Measurements from ENCODE around the gene CIAO3. TPM values are rescaled to one million over a fixed set of nuclear protein-coding genes. Genes with fewer than 3 reads are reported as not detected.

The CIAO3 gene
- total RNA-seq, 1 experiment from 2014 or later, result 32.1 TPM

- DNase-seq, result no peak
- no peak overlapping the region for H3K27ac ChIP-seq (ENCODE audit: low read length)
- peaks cover 30% of the 10 kb centered on the region for H3K4me1 ChIP-seq (ENCODE audit: low read length)
- no peaks in the 10 kb centered on the region for H3K9me2 ChIP-seq (replicated peaks; ENCODE audit: insufficient read depth, low read length)
- peak overlapping the region; percentile 77 for H3K9ac ChIP-seq (ENCODE audit: low read length)
- H3K4me3 ChIP-seq (ENCODE audit: low read length), result peak overlapping the region; percentile 78
- H3K27me3 ChIP-seq (ENCODE audit: low read length), result no peaks in the 10 kb centered on the region
- H3K79me2 ChIP-seq (ENCODE audit: low read length), result peaks cover 27% of the 10 kb centered on the region
- peaks cover 13% of the 10 kb centered on the region for H4K20me1 ChIP-seq (ENCODE audit: insufficient read depth, low read depth, low read length)
- no peaks in the 10 kb centered on the region for H3K9me3 ChIP-seq (ENCODE audit: low read length)
- no peak overlapping the region for H2AFZ ChIP-seq (ENCODE audit: low read length)
- 0 out of 2 replicates have a peak, but pooled peaks cover 4% of the 10 kb centered on the region for H3K36me3 ChIP-seq (ENCODE audit: insufficient read depth, low read length)
- H3K4me2 ChIP-seq (ENCODE audit: low read depth, low read length, poor library complexity, severe bottlenecking), result peak overlapping the region; percentile 75
Observed at GRCh38 chr16:682493-683395, 58.1 kb downstream of the CIAO3 start.

GRCh38 chr16:681746-682427 lies 58.9 kb downstream of the CIAO3 start:
- Histone ChIP-seq H3K27ac (ENCODE audit: low read length) (no peak overlapping the region), H3K27me3 (ENCODE audit: low read length) (no peaks in the 10 kb centered on the region), H2AFZ (ENCODE audit: low read length) (no peak overlapping the region), H3K4me1 (ENCODE audit: low read length) (peaks cover 30% of the 10 kb centered on the region), H3K79me2 (ENCODE audit: low read length) (peaks cover 27% of the 10 kb centered on the region), H4K20me1 (ENCODE audit: insufficient read depth, low read depth, low read length) (peaks cover 13% of the 10 kb centered on the region), H3K9me3 (ENCODE audit: low read length) (no peaks in the 10 kb centered on the region), H3K36me3 (ENCODE audit: insufficient read depth, low read length) (0 out of 2 replicates have a peak, but pooled peaks cover 4% of the 10 kb centered on the region), H3K9ac (ENCODE audit: low read length) (peak overlapping the region; percentile 96), H3K4me2 (ENCODE audit: low read depth, low read length, poor library complexity, severe bottlenecking) (peak overlapping the region; percentile 93), H3K9me2 (replicated peaks; ENCODE audit: insufficient read depth, low read length) (no peaks in the 10 kb centered on the region), H3K4me3 (ENCODE audit: low read length) (peak overlapping the region; percentile 89)
- no peak for DNase-seq

- Histone ChIP-seq H3K36me3 (ENCODE audit: insufficient read depth, low read length) (0 out of 2 replicates have a peak, but pooled peaks cover 4% of the 10 kb centered on the region), H3K9me2 (replicated peaks; ENCODE audit: insufficient read depth, low read length) (no peaks in the 10 kb centered on the region), H3K4me2 (ENCODE audit: low read depth, low read length, poor library complexity, severe bottlenecking) (peak overlapping the region; percentile 93), H3K27me3 (ENCODE audit: low read length) (no peaks in the 10 kb centered on the region), H3K27ac (ENCODE audit: low read length) (peak overlapping the region; percentile 75), H3K79me2 (ENCODE audit: low read length) (peaks cover 27% of the 10 kb centered on the region), H2AFZ (ENCODE audit: low read length) (no peak overlapping the region), H3K9me3 (ENCODE audit: low read length) (no peaks in the 10 kb centered on the region), H3K4me1 (ENCODE audit: low read length) (peaks cover 30% of the 10 kb centered on the region), H3K9ac (ENCODE audit: low read length) (peak overlapping the region; percentile 96), H4K20me1 (ENCODE audit: insufficient read depth, low read depth, low read length) (peaks cover 15% of the 10 kb centered on the region), H3K4me3 (ENCODE audit: low read length) (peak overlapping the region; percentile 89)
- DNase-seq, result peak; percentile 71
Observed at GRCh38 chr16:680967-681745, 59.6 kb downstream of the CIAO3 start.

- DNase-seq, result no peak
- no peaks in the 10 kb centered on the region for H3K27me3 ChIP-seq (ENCODE audit: low read length)
- peak overlapping the region; percentile 96 for H3K9ac ChIP-seq (ENCODE audit: low read length)
- H3K36me3 ChIP-seq (ENCODE audit: insufficient read depth, low read length), result 0 out of 2 replicates have a peak, but pooled peaks cover 4% of the 10 kb centered on the region
- peaks cover 27% of the 10 kb centered on the region for H3K79me2 ChIP-seq (ENCODE audit: low read length)
- peak overlapping the region; percentile 89 for H3K4me3 ChIP-seq (ENCODE audit: low read length)
- no peak overlapping the region for H2AFZ ChIP-seq (ENCODE audit: low read length)
- H3K9me2 ChIP-seq (replicated peaks; ENCODE audit: insufficient read depth, low read length), result no peaks in the 10 kb centered on the region
- H3K27ac ChIP-seq (ENCODE audit: low read length), result peak overlapping the region; percentile 75
- peaks cover 30% of the 10 kb centered on the region for H3K4me1 ChIP-seq (ENCODE audit: low read length)
- H4K20me1 ChIP-seq (ENCODE audit: insufficient read depth, low read depth, low read length), result peaks cover 15% of the 10 kb centered on the region
- peak overlapping the region; percentile 93 for H3K4me2 ChIP-seq (ENCODE audit: low read depth, low read length, poor library complexity, severe bottlenecking)
- H3K9me3 ChIP-seq (ENCODE audit: low read length), result no peaks in the 10 kb centered on the region
Observed at GRCh38 chr16:680625-680945, 60.2 kb downstream of the CIAO3 start.

GRCh38 chr16:679814-680624 lies 60.8 kb downstream of the CIAO3 start, which contains the start of gene STUB1:
Gene STUB1 (plus strand): TSS chr16:680410. CDS start chr16:680526, 116 bp downstream.
- peaks cover 27% of the 10 kb centered on the region for H3K79me2 ChIP-seq (ENCODE audit: low read length)
- peak within 1 kb of the TSS; percentile 89 for H3K4me3 ChIP-seq (ENCODE audit: low read length)
- H3K27ac ChIP-seq (ENCODE audit: low read length), result peak within 1 kb of the TSS; percentile 75

More at GRCh38 chr16:679814-680624, 60.8 kb downstream of the CIAO3 start, which contains the start of gene STUB1:
- Histone ChIP-seq H3K4me2 (ENCODE audit: low read depth, low read length, poor library complexity, severe bottlenecking) (peak within 1 kb of the TSS; percentile 93), H3K9me2 (replicated peaks; ENCODE audit: insufficient read depth, low read length) (no peaks in the 10 kb centered on the region), H3K4me1 (ENCODE audit: low read length) (peaks cover 30% of the 10 kb centered on the region), H3K9me3 (ENCODE audit: low read length) (no peaks in the 10 kb centered on the region), H3K36me3 (ENCODE audit: insufficient read depth, low read length) (0 out of 2 replicates have a peak, but pooled peaks cover 4% of the 10 kb centered on the region), H3K27me3 (ENCODE audit: low read length) (no peaks in the 10 kb centered on the region), H3K9ac (ENCODE audit: low read length) (peak within 1 kb of the TSS; percentile 96), H2AFZ (ENCODE audit: low read length) (no peak within 1 kb of the TSS), H4K20me1 (ENCODE audit: insufficient read depth, low read depth, low read length) (peaks cover 17% of the 10 kb centered on the region)
- peak; percentile 96 for DNase-seq

Small RNAs within 50 kb of the gene (small RNA-seq; reads per million reads assigned to genes)
- not detected for gene MIR662

Other genes starting within 250 kb of the CIAO3 start
- gene CAPN15, start 213.3 kb downstream of the CIAO3 start, total RNA-seq (2014; rRNA removed; shearing (Covaris generic); ENCODE audit: low replicate concordance), result 26.7 and 51.3 TPM in 2 replicates
- gene PRR35, start 180.6 kb downstream of the CIAO3 start, total RNA-seq (2014; rRNA removed; shearing (Covaris generic); ENCODE audit: low replicate concordance), result not detected in 2 replicates
- gene NHLRC4, start 174.0 kb downstream of the CIAO3 start, total RNA-seq (2014; rRNA removed; shearing (Covaris generic); ENCODE audit: low replicate concordance), result 3.7 and 5.9 TPM in 2 replicates
- 35.7 and 64.3 TPM in 2 replicates for gene PIGQ, start 171.0 kb downstream of the CIAO3 start, total RNA-seq (2014; rRNA removed; shearing (Covaris generic); ENCODE audit: low replicate concordance)
- gene RAB40C, start 150.9 kb downstream of the CIAO3 start, total RNA-seq (2014; rRNA removed; shearing (Covaris generic); ENCODE audit: low replicate concordance), result 5.9 and 11.3 TPM in 2 replicates
- gene WFIKKN1, start 110.0 kb downstream of the CIAO3 start, total RNA-seq (2014; rRNA removed; shearing (Covaris generic); ENCODE audit: low replicate concordance), result 0.22 TPM in 1 of 2 replicates, not detected in the other
- gene METTL26, start 104.7 kb downstream of the CIAO3 start, total RNA-seq (2014; rRNA removed; shearing (Covaris generic); ENCODE audit: low replicate concordance), result 149 and 293 TPM in 2 replicates
- 41.7 and 137 TPM in 2 replicates for gene MCRIP2, start 99.2 kb downstream of the CIAO3 start, total RNA-seq (2014; rRNA removed; shearing (Covaris generic); ENCODE audit: low replicate concordance)
- 37.2 and 55.2 TPM in 2 replicates for gene WDR90, start 91.6 kb downstream of the CIAO3 start, total RNA-seq (2014; rRNA removed; shearing (Covaris generic); ENCODE audit: low replicate concordance)
- 73.8 and 114 TPM in 2 replicates for gene RHOT2, start 72.9 kb downstream of the CIAO3 start, total RNA-seq (2014; rRNA removed; shearing (Covaris generic); ENCODE audit: low replicate concordance)
- 3.6 and 15.2 TPM in 2 replicates for gene RHBDL1, start 65.3 kb downstream of the CIAO3 start, total RNA-seq (2014; rRNA removed; shearing (Covaris generic); ENCODE audit: low replicate concordance)
- 142 and 145 TPM in 2 replicates for gene STUB1, start 60.6 kb downstream of the CIAO3 start, total RNA-seq (2014; rRNA removed; shearing (Covaris generic); ENCODE audit: low replicate concordance)
- 27.6 and 28.1 TPM in 2 replicates for gene JMJD8, start 56.7 kb downstream of the CIAO3 start, total RNA-seq (2014; rRNA removed; shearing (Covaris generic); ENCODE audit: low replicate concordance)
- 4.5 and 8.2 TPM in 2 replicates for gene WDR24, start 50.6 kb downstream of the CIAO3 start, total RNA-seq (2014; rRNA removed; shearing (Covaris generic); ENCODE audit: low replicate concordance)
- 0.48 and 2.1 TPM in 2 replicates for gene FBXL16, start 35.2 kb downstream of the CIAO3 start, total RNA-seq (2014; rRNA removed; shearing (Covaris generic); ENCODE audit: low replicate concordance)
- gene METRN, start 25.9 kb downstream of the CIAO3 start, total RNA-seq (2014; rRNA removed; shearing (Covaris generic); ENCODE audit: low replicate concordance), result 25.2 and 132 TPM in 2 replicates
- gene ANTKMT, start 19.9 kb downstream of the CIAO3 start, total RNA-seq (2014; rRNA removed; shearing (Covaris generic); ENCODE audit: low replicate concordance), result 19.8 and 53.3 TPM in 2 replicates
- gene CCDC78, start 14.6 kb downstream of the CIAO3 start, total RNA-seq (2014; rRNA removed; shearing (Covaris generic); ENCODE audit: low replicate concordance), result 29.4 and 110 TPM in 2 replicates
- gene HAGHL, start 13.9 kb downstream of the CIAO3 start, total RNA-seq (2014; rRNA removed; shearing (Covaris generic); ENCODE audit: low replicate concordance), result 57.4 and 159 TPM in 2 replicates
- gene MSLN, start 19.7 kb upstream of the CIAO3 start, total RNA-seq (2014; rRNA removed; shearing (Covaris generic); ENCODE audit: low replicate concordance), result 0.47 TPM in 1 of 2 replicates, not detected in the other
- 26.6 and 61.1 TPM in 2 replicates for gene RPUSD1, start 47.4 kb upstream of the CIAO3 start, total RNA-seq (2014; rRNA removed; shearing (Covaris generic); ENCODE audit: low replicate concordance)
- 7.9 and 35.2 TPM in 2 replicates for gene CHTF18, start 47.6 kb upstream of the CIAO3 start, total RNA-seq (2014; rRNA removed; shearing (Covaris generic); ENCODE audit: low replicate concordance)
- not detected in 2 replicates for gene GNG13, start 59.7 kb upstream of the CIAO3 start, total RNA-seq (2014; rRNA removed; shearing (Covaris generic); ENCODE audit: low replicate concordance)
- 12.2 and 16.7 TPM in 2 replicates for gene LMF1, start 230.0 kb upstream of the CIAO3 start, total RNA-seq (2014; rRNA removed; shearing (Covaris generic); ENCODE audit: low replicate concordance)
- not detected in 2 replicates for gene SOX8, start 240.8 kb upstream of the CIAO3 start, total RNA-seq (2014; rRNA removed; shearing (Covaris generic); ENCODE audit: low replicate concordance)